Sigmoid colon (tissue), 7 donors: Measurements from ENCODE around the gene KLHL1. TPM values are rescaled to one million over a fixed set of nuclear protein-coding genes. Genes with fewer than 3 reads are reported as not detected.

Source experiments
- DNase-seq: peaks from one replicate; pipeline ENCODE4 v3.0.0-alpha.2; 2019
- H3K27ac ChIP-seq, 4 donors: fragments of 200-600 bp; sonication (generic); one replicate each; pipeline ENCODE4 v1.5.1; 2016 to 2019; ENCODE audit warnings: mild to moderate bottlenecking in 1 of 4
- H3K27me3 ChIP-seq, 3 donors: fragments of 200-600 bp; sonication (generic); one replicate each; pipeline ENCODE4 v1.5.1; 2019; ENCODE audit warnings: mild to moderate bottlenecking in 1 of 3
- H3K36me3 ChIP-seq, 4 donors: fragments of 200-600 bp; sonication (generic); one replicate each; pipeline ENCODE4 v1.5.1; 2016 to 2019
- H3K4me1 ChIP-seq, 4 donors: fragments of 200-600 bp; sonication (generic); one replicate each; pipeline ENCODE4 v1.5.1; 2017 to 2019
- H3K4me3 ChIP-seq, 4 donors: fragments of 200-600 bp; sonication (generic); one replicate each; pipeline ENCODE4 v1.5.1; 2017 to 2019; ENCODE audit warnings: mild to moderate bottlenecking in 2 of 4, moderate library complexity in 1 of 4
- H3K9me3 ChIP-seq, 4 donors: fragments of 200-600 bp in 3 of 4; sonication (generic) in 3 of 4; one replicate each; pipeline versions ENCODE4 v1.5.1 to v1.6.1; 2013 to 2019
- EP300 ChIP-seq, 4 donors: sonication (generic); formaldehyde crosslinking; IDR thresholded peaks; one replicate each; pipeline ENCODE4 v1.6.1; 2017; ENCODE audit warnings: antibody characterized with exemption in 4 of 4
- POLR2A ChIP-seq, 2 donors: fragments of 450-650 bp; IDR thresholded peaks; one replicate each; pipeline ENCODE4 v1.6.1; 2016; ENCODE audit warnings: antibody characterized with exemption in 2 of 2, mild to moderate bottlenecking in 2 of 2, moderate library complexity in 2 of 2
- POLR2AphosphoS5 ChIP-seq, 4 donors: sonication (generic); formaldehyde crosslinking; IDR thresholded peaks; one replicate each; pipeline ENCODE4 v1.6.1; 2017; ENCODE audit warnings: antibody characterized with exemption in 4 of 4
- WGBS, 2 donors: extraction: QIAGEN DNeasy Blood & Tissue Kit; methylation state at CpG; one replicate each; pipeline ENCODE4 v1.1.7; 2013; 5-methylcytosine and 5-hydroxymethylcytosine counted together
- intact Hi-C: fragments of 100-400 bp; cut with DNase I; formaldehyde crosslinking; loops from one replicate; pipeline ENCODE4 v1.15.1; 2023
- polyA plus RNA-seq, 3 donors: library from polyadenylated mRNA; stranded (reverse); fragments of 200-250 nt; gene quantifications; one replicate each; pipeline ENCODE4 v1.2.3, GENCODE V29; 2013
- total RNA-seq, 4 donors: library from RNA; depleted of rRNA; stranded (reverse); fragments of >200 nt; gene quantifications; one replicate each; pipeline ENCODE4 v1.1.0, GENCODE V29; 2016
- TF ChIP-seq, protein P1 (sequence below), 4 experiments: fragments of 450-650 bp in 3 of 4; fragments of 200-600 bp in 1 of 4; IDR thresholded peaks; one replicate each; pipeline ENCODE4 v1.5.1; 2016 to 2019; ENCODE audit warnings: antibody characterized with exemption in 4 of 4, mild to moderate bottlenecking in 3 of 4, moderate library complexity in 2 of 4
- donor health status: healthy with polysubstance abuse.
- donor health status: Bipolar disorder and iron deficiency.
- donor health status: healthy.

Gene KLHL1
- total and polyA plus RNA-seq, 7 donors, result 0.10 to 0.36 (median 0.27) TPM; not detected in 4

DNA sequence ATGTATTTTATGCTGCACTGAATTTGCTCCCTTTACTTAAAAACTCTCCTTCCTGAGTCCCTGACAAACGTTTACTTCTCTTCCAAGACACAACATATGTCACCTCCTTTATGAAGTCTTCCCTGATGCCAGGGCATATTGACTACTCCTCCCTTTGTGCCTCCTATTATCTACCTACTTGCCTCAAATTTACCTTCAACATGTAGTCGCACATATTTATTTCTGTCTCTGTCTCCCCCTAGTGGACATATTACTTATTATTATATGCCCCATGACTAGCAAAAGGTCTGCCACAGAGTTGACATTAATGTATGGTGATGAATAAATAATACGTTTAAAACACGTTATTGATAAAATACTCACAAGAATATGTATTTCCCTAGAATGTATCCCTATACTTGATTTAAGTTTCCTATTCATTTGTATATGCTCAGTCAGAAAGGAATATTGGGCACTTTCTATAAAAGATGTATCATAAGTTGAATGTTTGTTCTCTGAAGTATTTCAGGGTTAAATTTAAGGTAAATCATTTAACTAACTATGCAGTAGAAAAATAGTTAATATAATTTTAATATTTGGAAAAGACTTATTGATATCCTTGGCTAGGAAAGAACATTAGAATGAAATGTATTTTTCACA lies 250.9 kb downstream of the KLHL1 start:
- WGBS, 2 donors, result 3 to 5% methylated on average over 4 of the region's 4 CpGs
- Histone ChIP-seq H3K9me3 (no peaks in the 10 kb centered on the region), H3K27me3 (no peaks in the 10 kb centered on the region), H3K4me1 (no peaks in the 10 kb centered on the region), H3K4me3 (no peak overlapping the region), H3K27ac (no peak overlapping the region), H3K36me3 (no peaks in the 10 kb centered on the region)
- no peak for TF ChIP-seq POLR2AphosphoS5 (IDR thresholded peaks at IDR 0.05)
- TF ChIP-seq POLR2A (IDR thresholded peaks at IDR 0.05), result no peak
- TF ChIP-seq, protein P1, sequence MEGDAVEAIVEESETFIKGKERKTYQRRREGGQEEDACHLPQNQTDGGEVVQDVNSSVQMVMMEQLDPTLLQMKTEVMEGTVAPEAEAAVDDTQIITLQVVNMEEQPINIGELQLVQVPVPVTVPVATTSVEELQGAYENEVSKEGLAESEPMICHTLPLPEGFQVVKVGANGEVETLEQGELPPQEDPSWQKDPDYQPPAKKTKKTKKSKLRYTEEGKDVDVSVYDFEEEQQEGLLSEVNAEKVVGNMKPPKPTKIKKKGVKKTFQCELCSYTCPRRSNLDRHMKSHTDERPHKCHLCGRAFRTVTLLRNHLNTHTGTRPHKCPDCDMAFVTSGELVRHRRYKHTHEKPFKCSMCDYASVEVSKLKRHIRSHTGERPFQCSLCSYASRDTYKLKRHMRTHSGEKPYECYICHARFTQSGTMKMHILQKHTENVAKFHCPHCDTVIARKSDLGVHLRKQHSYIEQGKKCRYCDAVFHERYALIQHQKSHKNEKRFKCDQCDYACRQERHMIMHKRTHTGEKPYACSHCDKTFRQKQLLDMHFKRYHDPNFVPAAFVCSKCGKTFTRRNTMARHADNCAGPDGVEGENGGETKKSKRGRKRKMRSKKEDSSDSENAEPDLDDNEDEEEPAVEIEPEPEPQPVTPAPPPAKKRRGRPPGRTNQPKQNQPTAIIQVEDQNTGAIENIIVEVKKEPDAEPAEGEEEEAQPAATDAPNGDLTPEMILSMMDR (IDR thresholded peaks at IDR 0.05), result peak in 3 of 4 experiments; percentile 39 to 68 (median 47)
- no peak for DNase-seq
- intact Hi-C loops, result loop anchor here (10.0 kb wide), 1 partner anchor 323 kb away; no protein-coding TSS in a partner anchor

DNA sequence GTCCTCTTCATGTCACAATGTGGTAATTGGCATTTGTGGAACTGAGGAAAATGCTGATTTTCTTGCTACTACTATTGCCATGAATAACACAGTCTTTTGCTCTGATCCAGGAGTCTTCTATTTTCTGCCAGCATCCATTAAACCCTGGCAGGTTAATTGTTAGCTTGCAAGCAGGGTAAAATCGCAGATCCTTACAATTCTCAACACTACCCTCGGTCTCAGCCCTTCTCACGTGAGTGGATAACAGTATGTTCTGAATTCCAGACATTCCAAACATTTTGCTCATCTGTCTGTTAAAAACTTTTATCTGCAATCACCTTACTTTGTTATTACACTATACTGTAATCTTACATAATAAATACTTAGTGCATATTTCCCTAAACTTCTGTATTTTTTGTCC lies 251.9 kb downstream of the KLHL1 start:
- WGBS, 2 donors, result 30 to 58% methylated on average over 3 of the region's 3 CpGs
- no peak for TF ChIP-seq EP300 (IDR thresholded peaks at IDR 0.05)
- TF ChIP-seq POLR2AphosphoS5 (IDR thresholded peaks at IDR 0.05), result no peak
- no peak for TF ChIP-seq POLR2A (IDR thresholded peaks at IDR 0.05)
- TF ChIP-seq, protein P1 (IDR thresholded peaks at IDR 0.05), result no peak
- H3K4me1 ChIP-seq, result no peaks in the 10 kb centered on the region
- no peaks in the 10 kb centered on the region for H3K27me3 ChIP-seq
- no peak for DNase-seq
- no peak overlapping the region for H3K4me3 ChIP-seq
- no peaks in the 10 kb centered on the region for H3K36me3 ChIP-seq
- no peaks in the 10 kb centered on the region for H3K9me3 ChIP-seq
- intact Hi-C loops, result loop anchor here (10.0 kb wide), 1 partner anchor 322 kb away; no protein-coding TSS in a partner anchor
- no peak overlapping the region for H3K27ac ChIP-seq

DNA sequence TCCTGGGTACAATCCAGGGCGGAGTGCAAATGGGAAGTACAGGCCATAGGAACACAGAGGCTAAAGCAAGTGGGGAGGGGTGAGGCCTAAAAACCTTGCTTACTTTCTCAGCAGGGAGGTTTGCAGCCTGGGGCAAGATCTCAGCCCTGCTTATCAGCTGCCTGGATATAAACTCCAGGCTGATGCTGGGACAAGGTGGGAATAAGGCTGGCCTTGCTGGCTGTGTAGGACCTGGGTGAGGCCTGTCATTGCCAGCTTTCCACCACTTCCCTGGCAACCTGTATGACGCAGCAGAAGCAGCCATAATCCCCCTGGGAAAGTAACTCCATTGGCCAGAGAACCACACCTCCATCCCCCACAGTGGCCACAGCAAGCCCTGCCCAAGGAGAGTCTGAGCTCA lies 279.7 kb downstream of the KLHL1 start:
- 82 to 91% methylated on average over 2 of the region's 2 CpGs for WGBS, 2 donors
- TF ChIP-seq, protein P1 (IDR thresholded peaks at IDR 0.05), result no peak
- TF ChIP-seq EP300 (IDR thresholded peaks at IDR 0.05) (no peak), POLR2A (IDR thresholded peaks at IDR 0.05) (no peak), POLR2AphosphoS5 (IDR thresholded peaks at IDR 0.05) (no peak)
- intact Hi-C loops, result no loop called here
- no peaks in the 10 kb centered on the region for H3K27me3 ChIP-seq
- no peaks in the 10 kb centered on the region for H3K36me3 ChIP-seq
- no peak for DNase-seq
- H3K9me3 ChIP-seq, result peaks cover 0 to 4% (median 0%) of the 10 kb centered on the region in 4 donors
- no peak overlapping the region for H3K27ac ChIP-seq
- H3K4me3 ChIP-seq, result no peak overlapping the region
- H3K4me1 ChIP-seq, result no peaks in the 10 kb centered on the region

DNA sequence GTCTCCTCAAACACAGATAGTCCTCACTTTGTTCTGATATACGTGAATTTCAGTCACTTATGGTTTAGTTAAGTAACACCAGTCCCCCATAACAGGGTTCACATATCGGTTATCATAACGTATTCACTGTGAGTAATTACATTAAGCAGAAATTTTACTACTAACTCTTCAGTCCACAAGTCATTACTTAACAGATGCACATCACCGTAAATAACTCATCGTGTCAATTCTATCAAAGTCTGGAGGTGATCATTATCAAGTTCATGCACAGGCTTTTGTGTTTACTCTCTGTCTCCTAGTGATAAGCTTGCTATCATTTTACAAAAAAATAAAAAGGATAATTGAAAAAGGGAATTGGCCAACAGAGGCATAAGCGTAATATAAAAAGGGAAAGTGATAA lies 288.1 kb downstream of the KLHL1 start:
- intact Hi-C loops, result no loop called here

More for the DNA sequence above, 288.1 kb downstream of the KLHL1 start:
- H3K27me3 ChIP-seq, result no peaks in the 10 kb centered on the region
- no peaks in the 10 kb centered on the region for H3K4me1 ChIP-seq
- TF ChIP-seq POLR2A (IDR thresholded peaks at IDR 0.05), result no peak
- no peak for TF ChIP-seq EP300 (IDR thresholded peaks at IDR 0.05)
- TF ChIP-seq, protein P1 (IDR thresholded peaks at IDR 0.05), result no peak
- no peak for TF ChIP-seq POLR2AphosphoS5 (IDR thresholded peaks at IDR 0.05)
- DNase-seq, result no peak
- no peak overlapping the region for H3K27ac ChIP-seq
- no peaks in the 10 kb centered on the region for H3K36me3 ChIP-seq
- H3K9me3 ChIP-seq, result no peaks in the 10 kb centered on the region
- WGBS, 2 donors, result 42 to 78% methylated on average over 6 of the region's 6 CpGs
- H3K4me3 ChIP-seq, result no peak overlapping the region
